Smooth muscle cell (in vitro differentiated cells): ENCODE data around the gene MST1. TPM values are rescaled to one million over a fixed set of nuclear protein-coding genes. Genes with fewer than 3 reads are reported as not detected.

Experiments used
- DNase-seq: peaks from one replicate; lab custom pipeline; 2025; ENCODE audit not compliant: unreplicated experiment; lab: John Stamatoyannopoulos, UW
- H2AFZ ChIP-seq: fragments of 200-600 bp; sonication (generic); 2 replicates; pipeline ENCODE4 v1.6.0; 2016; ENCODE audit warnings: antibody characterized with exemption, low read depth, mild to moderate bottlenecking
- H3F3A ChIP-seq: fragments of 200-600 bp; sonication (generic); 2 replicates; pipeline ENCODE4 v1.6.0; 2017; ENCODE audit warnings: antibody characterized with exemption, low read depth
- H3K27ac ChIP-seq: fragments of 200-600 bp; sonication (generic); 2 replicates; pipeline ENCODE4 v1.5.1; 2016; ENCODE audit warnings: low read depth, mild to moderate bottlenecking
- H3K27me3 ChIP-seq: fragments of 200-600 bp; sonication (generic); 2 replicates; pipeline ENCODE4 v1.6.1; 2016; ENCODE audit warnings: low read depth, mild to moderate bottlenecking
- H3K36me3 ChIP-seq: fragments of 200-600 bp; sonication (generic); 2 replicates; pipeline ENCODE4 v1.5.1; 2016; ENCODE audit warnings: low read depth
- H3K4me1 ChIP-seq: fragments of 200-600 bp; sonication (generic); 2 replicates; pipeline ENCODE4 v1.5.1; 2016; ENCODE audit warnings: low read depth
- H3K4me2 ChIP-seq: fragments of 200-600 bp; sonication (generic); 2 replicates; pipeline ENCODE4 v1.6.0; 2016; ENCODE audit warnings: mild to moderate bottlenecking
- H3K4me3 ChIP-seq: fragments of 200-600 bp; sonication (generic); 2 replicates; pipeline ENCODE4 v1.5.1; 2016; ENCODE audit warnings: mild to moderate bottlenecking
- H3K79me2 ChIP-seq: fragments of 200-600 bp; sonication (generic); 2 replicates; pipeline ENCODE4 v1.6.0; 2016; ENCODE audit warnings: low read depth, mild to moderate bottlenecking
- H3K9ac ChIP-seq: fragments of 200-600 bp; sonication (generic); 2 replicates; pipeline ENCODE4 v1.6.0; 2016; ENCODE audit warnings: low read depth
- H3K9me3 ChIP-seq: fragments of 200-600 bp; sonication (generic); replicated peaks from 2 replicates; pipeline ENCODE4 v1.5.1; 2016; ENCODE audit warnings: low read depth
- H4K20me1 ChIP-seq: fragments of 200-600 bp; sonication (generic); 2 replicates; pipeline ENCODE4 v1.6.0; 2016; ENCODE audit warnings: low read depth
- CTCF ChIP-seq: fragments of 200-600 bp; sonication (generic); IDR thresholded peaks from 2 replicates; pipeline ENCODE4 v1.5.1; 2017; ENCODE audit warnings: borderline replicate concordance, mild to moderate bottlenecking, antibody characterized with exemption; ENCODE audit not compliant: insufficient read depth, poor library complexity, severe bottlenecking
- WGBS: methylation state at CpG from one replicate; pipeline ENCODE4 v1.1.7; 2016; ENCODE audit warnings: low lambda C conversion rate; 5-methylcytosine and 5-hydroxymethylcytosine counted together
- polyA plus RNA-seq: library from polyadenylated mRNA; unstranded; fragments of >200 nt; fragmentation: Nextera tagmentation; extraction: Ambion mirVana; gene quantifications from 2 replicates; pipeline ENCODE4 v1.2.1, GENCODE V29; 2016
- total RNA-seq: library from RNA; depleted of rRNA; stranded (reverse); fragments of >200 nt; gene quantifications from 2 replicates; pipeline ENCODE4 v1.2.3, GENCODE V29; 2014

Gene MST1
- total and polyA plus RNA-seq, 2 experiments from 2014 or later = 18.7 to 22.9 TPM

- H3K4me1 ChIP-seq = peaks cover 6% of the 10 kb centered on the region
- no peak overlapping the region for H3K9ac ChIP-seq
- no peaks in the 10 kb centered on the region for H3K36me3 ChIP-seq
- H3K27ac ChIP-seq = no peak overlapping the region
- H3K9me3 ChIP-seq = no peaks in the 10 kb centered on the region
- DNase-seq = no peak
- no peak overlapping the region for H2AFZ ChIP-seq
- no peaks in the 10 kb centered on the region for H3K79me2 ChIP-seq
- H3K4me3 ChIP-seq = no peak overlapping the region
- TF ChIP-seq CTCF = no peak
- H3F3A ChIP-seq = peaks cover under 1% of the 10 kb centered on the region
- no peak overlapping the region for H3K4me2 ChIP-seq
- WGBS = 98% methylated on average over 7 of the region's 7 CpGs
- H4K20me1 ChIP-seq = peaks cover 13% of the 10 kb centered on the region
- H3K27me3 ChIP-seq = no peaks in the 10 kb centered on the region
Measured at GRCh38 chr3:49716169-49716568, 26.9 kb upstream of the MST1 start.

- TF ChIP-seq CTCF = no peak
- Histone ChIP-seq H4K20me1 (peaks cover 11% of the 10 kb centered on the region), H3K27ac (no peak overlapping the region), H3K9me3 (no peaks in the 10 kb centered on the region), H3K4me2 (no peak overlapping the region), H3K4me3 (no peak overlapping the region), H3K79me2 (no peaks in the 10 kb centered on the region), H3K36me3 (no peaks in the 10 kb centered on the region), H3K4me1 (peaks cover 6% of the 10 kb centered on the region), H3K9ac (no peak overlapping the region), H3F3A (no peaks in the 10 kb centered on the region), H2AFZ (no peak overlapping the region), H3K27me3 (no peaks in the 10 kb centered on the region)
- 94% methylated on average over 13 of the region's 13 CpGs for WGBS
- DNase-seq = no peak
Measured at GRCh38 chr3:49715611-49716121, 26.4 kb upstream of the MST1 start.

GRCh38 chr3:49714728-49715550 lies 25.7 kb upstream of the MST1 start:
- Histone ChIP-seq H3K27ac (no peak overlapping the region), H3K9me3 (no peaks in the 10 kb centered on the region), H3K79me2 (no peaks in the 10 kb centered on the region), H3K4me3 (no peak overlapping the region), H3K27me3 (no peaks in the 10 kb centered on the region), H2AFZ (no peak overlapping the region), H3K9ac (no peak overlapping the region), H4K20me1 (peaks cover 11% of the 10 kb centered on the region), H3K36me3 (no peaks in the 10 kb centered on the region), H3K4me1 (peaks cover 6% of the 10 kb centered on the region), H3K4me2 (no peak overlapping the region), H3F3A (no peaks in the 10 kb centered on the region)
- TF ChIP-seq CTCF = no peak
- 97% methylated on average over 13 of the region's 13 CpGs for WGBS
- DNase-seq = no peak
